Stomach (tissue), 9 donors: Measurements from ENCODE around the gene PTGFRN. TPM values are rescaled to one million over a fixed set of nuclear protein-coding genes. Genes with fewer than 3 reads are reported as not detected.

Source experiments
- DNase-seq, 2 donors: peaks; one replicate each; pipeline versions ENCODE4 v3.0.0 to v3.0.0-alpha.2; 2013 to 2019
- H3K27ac ChIP-seq, 5 donors: fragments of 200-600 bp in 4 of 5; sonication (generic) in 4 of 5; one replicate each; pipeline ENCODE4 v1.5.1; 2013 to 2019; ENCODE audit warnings: mild to moderate bottlenecking in 1 of 5, moderate library complexity in 1 of 5
- H3K27me3 ChIP-seq, 3 donors: fragments of 200-600 bp; sonication (generic); one replicate each; pipeline ENCODE4 v1.5.1; 2017 to 2019; ENCODE audit warnings: mixed run types in 1 of 3
- H3K36me3 ChIP-seq, 4 donors: fragments of 200-600 bp; sonication (generic); 1 replicate in 3 of 4; 2 replicates in 1 of 4; pipeline ENCODE4 v1.5.1; 2016 to 2019
- H3K4me1 ChIP-seq, 4 donors: fragments of 200-600 bp; sonication (generic); one replicate each; pipeline ENCODE4 v1.5.1; 2016 to 2019
- H3K4me3 ChIP-seq, 4 donors: fragments of 200-600 bp; sonication (generic) in 3 of 4; one replicate each; pipeline ENCODE4 v1.5.1; 2016 to 2019; ENCODE audit warnings: mild to moderate bottlenecking in 1 of 4
- H3K9me3 ChIP-seq, 4 donors: fragments of 200-600 bp; sonication (generic); one replicate each; pipeline ENCODE4 v1.5.1; 2016 to 2019
- EP300 ChIP-seq: sonication (generic); formaldehyde crosslinking; IDR thresholded peaks from one replicate; pipeline ENCODE4 v1.6.1; 2017; ENCODE audit warnings: antibody characterized with exemption
- POLR2A ChIP-seq, 4 donors: fragments of 450-650 bp; IDR thresholded peaks; one replicate each; pipeline ENCODE4 v1.6.1; 2016; ENCODE audit warnings: antibody characterized with exemption in 4 of 4, control low read depth in 2 of 4, mild to moderate bottlenecking in 1 of 4, moderate library complexity in 1 of 4
- POLR2AphosphoS5 ChIP-seq, 3 donors: sonication (generic); formaldehyde crosslinking; IDR thresholded peaks; one replicate each; pipeline ENCODE4 v1.6.1; 2016; ENCODE audit warnings: antibody characterized with exemption in 3 of 3
- WGBS, 5 donors: extraction: QIAGEN DNeasy Blood & Tissue Kit in 3 of 5; methylation state at CpG; one replicate each; pipeline versions ENCODE4 v1.1.5 to v1.1.7; 2013 to 2018; 5-methylcytosine and 5-hydroxymethylcytosine counted together
- intact Hi-C: fragments of 100-400 bp; cut with DNase I; formaldehyde crosslinking; loops from one replicate; pipeline ENCODE4 v1.15.1; 2023; ENCODE audit warnings: low total_unique reads
- polyA plus RNA-seq, 3 donors: library from polyadenylated mRNA; stranded (reverse); fragments of 200-250 nt; gene quantifications; one replicate each; pipeline ENCODE4 v1.2.3, GENCODE V29; 2013
- total RNA-seq, 5 donors: library from RNA; depleted of rRNA; stranded (reverse); fragments of >200 nt; gene quantifications; one replicate each; pipeline versions ENCODE4 v1.1.0 to v1.2.3, GENCODE V29; 2014 to 2016
- TF ChIP-seq, protein P1 (sequence below), 7 experiments: fragments of 450-650 bp in 4 of 7; fragments of 200-600 bp in 3 of 7; sonication (generic) in 3 of 7; IDR thresholded peaks; one replicate each; pipeline ENCODE4 v1.5.1; 2016 to 2019; ENCODE audit warnings: antibody characterized with exemption in 7 of 7, control low read depth in 2 of 7, mild to moderate bottlenecking in 1 of 7
- donor health status: healthy with polysubstance abuse.
- donor health status: Bipolar disorder and iron deficiency.
- donor health status: healthy.

The PTGFRN gene
- total and polyA plus RNA-seq, 8 donors: 3.8 to 66.6 (median 44.0) TPM

DNA sequence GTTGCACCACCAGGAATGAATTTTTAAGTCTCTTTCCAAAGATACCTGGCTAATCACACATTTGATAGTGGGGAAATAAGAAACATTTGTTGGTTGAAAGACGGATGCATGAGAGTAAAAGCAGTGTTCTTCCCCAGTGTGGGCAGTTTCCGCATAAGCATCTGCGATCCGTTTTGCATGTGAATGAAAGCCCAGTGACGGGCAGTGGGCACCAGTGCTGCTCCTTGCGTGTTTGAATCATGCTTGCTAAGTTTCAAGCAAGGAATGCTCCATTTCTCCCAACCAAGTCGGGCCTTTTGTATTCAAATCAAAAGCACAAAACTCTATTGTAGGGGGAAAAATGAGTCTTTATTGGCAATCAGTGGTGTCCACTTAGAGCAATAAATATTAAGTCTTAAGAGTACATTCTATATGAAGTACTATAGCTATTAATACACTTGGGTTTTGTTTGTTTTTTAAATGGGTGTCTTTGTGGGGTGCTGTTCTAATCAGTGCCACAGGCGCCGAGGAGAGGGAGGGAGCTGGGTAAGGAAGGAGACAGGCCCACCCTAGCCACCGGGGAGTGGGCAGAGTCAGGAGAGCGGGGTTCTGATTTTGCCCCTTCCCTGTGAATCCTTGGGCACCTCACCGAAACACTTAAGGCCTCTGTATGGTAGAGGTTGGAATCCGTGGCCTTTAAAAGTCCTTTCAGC lies 750 bp upstream of the PTGFRN start:
- Histone ChIP-seq H3K9me3 (no peaks in the 10 kb centered on the region), H3K27ac (peak overlapping the region in 4 of 5 donors; percentile 83 to 90 (median 86)), H3K36me3 (no peaks in the 10 kb centered on the region), H3K4me3 (peak overlapping the region; percentile 67 to 81 (median 71)), H3K4me1 (peaks cover 20 to 34% (median 26%) of the 10 kb centered on the region in 4 donors), H3K27me3 (peaks cover 0 to 19% (median 0%) of the 10 kb centered on the region in 3 donors)
- DNase-seq: no peak
- 69 to 80% (median 74%) methylated on average over 13 of the region's 13 CpGs for WGBS, 5 donors
- TF ChIP-seq POLR2A (IDR thresholded peaks at IDR 0.05) (no peak), EP300 (no peak), POLR2AphosphoS5 (IDR thresholded peaks at IDR 0.05) (no peak)
- TF ChIP-seq, protein P1, sequence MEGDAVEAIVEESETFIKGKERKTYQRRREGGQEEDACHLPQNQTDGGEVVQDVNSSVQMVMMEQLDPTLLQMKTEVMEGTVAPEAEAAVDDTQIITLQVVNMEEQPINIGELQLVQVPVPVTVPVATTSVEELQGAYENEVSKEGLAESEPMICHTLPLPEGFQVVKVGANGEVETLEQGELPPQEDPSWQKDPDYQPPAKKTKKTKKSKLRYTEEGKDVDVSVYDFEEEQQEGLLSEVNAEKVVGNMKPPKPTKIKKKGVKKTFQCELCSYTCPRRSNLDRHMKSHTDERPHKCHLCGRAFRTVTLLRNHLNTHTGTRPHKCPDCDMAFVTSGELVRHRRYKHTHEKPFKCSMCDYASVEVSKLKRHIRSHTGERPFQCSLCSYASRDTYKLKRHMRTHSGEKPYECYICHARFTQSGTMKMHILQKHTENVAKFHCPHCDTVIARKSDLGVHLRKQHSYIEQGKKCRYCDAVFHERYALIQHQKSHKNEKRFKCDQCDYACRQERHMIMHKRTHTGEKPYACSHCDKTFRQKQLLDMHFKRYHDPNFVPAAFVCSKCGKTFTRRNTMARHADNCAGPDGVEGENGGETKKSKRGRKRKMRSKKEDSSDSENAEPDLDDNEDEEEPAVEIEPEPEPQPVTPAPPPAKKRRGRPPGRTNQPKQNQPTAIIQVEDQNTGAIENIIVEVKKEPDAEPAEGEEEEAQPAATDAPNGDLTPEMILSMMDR (IDR thresholded peaks at IDR 0.05): no peak
- intact Hi-C loops: no loop called here

GRCh38 chr1:116910379-116911187 lies 867 bp downstream of the PTGFRN start:
- intact Hi-C loops: no loop called here
- 2 to 5% (median 3%) methylated on average over 42 to 64 of the region's 64 CpGs for WGBS, 5 donors

GRCh38 chr1:116911188-116911553 lies 1.5 kb downstream of the PTGFRN start:
- H3K27me3 ChIP-seq: peaks cover 0 to 19% (median 0%) of the 10 kb centered on the region in 3 donors
- peak overlapping the region in 4 of 5 donors; percentile 83 to 90 (median 86) for H3K27ac ChIP-seq
- TF ChIP-seq, protein P1 (IDR thresholded peaks at IDR 0.05): no peak
- no peak for TF ChIP-seq POLR2A (IDR thresholded peaks at IDR 0.05)
- TF ChIP-seq POLR2AphosphoS5 (IDR thresholded peaks at IDR 0.05): no peak
- no peak for TF ChIP-seq EP300
- H3K4me3 ChIP-seq: peak overlapping the region; percentile 67 to 81 (median 71)
- 67 to 87% (median 75%) methylated on average over 3 to 6 of the region's 6 CpGs for WGBS, 5 donors
- no peaks in the 10 kb centered on the region for H3K36me3 ChIP-seq
- intact Hi-C loops: no loop called here
- H3K4me1 ChIP-seq: peaks cover 20 to 56% (median 41%) of the 10 kb centered on the region in 4 donors
- no peaks in the 10 kb centered on the region for H3K9me3 ChIP-seq
- peak in 1 of 2 donors; percentile 33 for DNase-seq

More at GRCh38 chr1:116910379-116911187, 867 bp downstream of the PTGFRN start:
- Histone ChIP-seq H3K4me3 (peak overlapping the region; percentile 67 to 81 (median 71)), H3K9me3 (no peaks in the 10 kb centered on the region), H3K36me3 (no peaks in the 10 kb centered on the region), H3K27ac (peak overlapping the region; percentile 83 to 90 (median 86)), H3K4me1 (peaks cover 20 to 50% (median 36%) of the 10 kb centered on the region in 4 donors), H3K27me3 (peaks cover 0 to 19% (median 0%) of the 10 kb centered on the region in 3 donors)
- DNase-seq: peak; percentile 61 to 79
- TF ChIP-seq, protein P1 (IDR thresholded peaks at IDR 0.05): no peak
- TF ChIP-seq EP300: no peak
- TF ChIP-seq POLR2A (IDR thresholded peaks at IDR 0.05): no peak
- no peak for TF ChIP-seq POLR2AphosphoS5 (IDR thresholded peaks at IDR 0.05)

DNA sequence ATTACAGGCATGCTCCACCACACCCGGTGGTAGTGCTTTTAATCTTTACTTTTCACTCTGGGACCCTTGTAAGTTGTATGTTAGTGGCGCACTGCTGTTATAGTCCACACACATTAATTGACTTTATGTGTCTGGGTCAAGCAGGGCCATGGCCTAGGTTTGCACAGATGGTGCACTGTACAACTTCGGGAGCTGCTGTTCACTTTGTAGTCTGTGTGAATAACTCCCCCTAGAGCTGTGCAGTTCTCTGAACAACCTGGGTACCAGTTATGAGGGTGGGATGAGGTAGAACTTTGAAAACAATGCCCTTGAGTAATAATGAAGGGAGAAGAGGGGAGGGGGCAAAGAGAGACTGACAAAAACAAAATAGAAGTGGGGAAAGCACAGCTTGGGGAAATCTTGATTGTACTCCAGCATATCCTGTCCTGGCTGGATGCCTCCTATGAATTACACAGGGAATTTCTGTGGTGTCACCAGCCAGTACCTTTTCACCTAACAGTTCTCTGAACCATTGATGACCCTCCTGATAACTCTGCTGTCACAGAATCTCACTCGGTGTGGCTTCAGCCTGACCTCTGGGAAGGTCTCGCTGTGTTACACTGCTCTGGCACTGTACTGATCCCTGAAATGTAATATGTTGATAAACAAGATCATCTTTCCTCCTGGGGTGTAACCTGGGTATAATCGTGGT lies 2.2 kb downstream of the PTGFRN start:
- TF ChIP-seq POLR2AphosphoS5 (IDR thresholded peaks at IDR 0.05): no peak
- intact Hi-C loops: no loop called here
- no peak for DNase-seq
- Histone ChIP-seq H3K36me3 (no peaks in the 10 kb centered on the region), H3K27me3 (peaks cover 0 to 19% (median 0%) of the 10 kb centered on the region in 3 donors), H3K4me3 (peak overlapping the region in 3 of 4 donors; percentile 67 to 81 (median 70)), H3K9me3 (no peaks in the 10 kb centered on the region), H3K27ac (peak overlapping the region in 2 of 5 donors; percentile 83 to 90), H3K4me1 (peaks cover 20 to 64% (median 45%) of the 10 kb centered on the region in 4 donors)
- 74 to 81% (median 78%) methylated on average over 6 of the region's 6 CpGs for WGBS, 5 donors
